Stimulated activated CD4-positive, alpha-beta T cell treated with anti-CD3 and anti-CD28 coated beads, Interleukin-1b, Interleukin-23, amount 100 ng/mL, for 24 hours (primary cell): ENCODE results near the gene SAXO2.
"Not testable (repeated sequence)": the region's sequence is repeated elsewhere in the genome, so short reads cannot be mapped to it uniquely, and the experiment has no call there.

Source experiments
- DNase-seq, 4 experiments: peaks; one replicate each; pipeline ENCODE4 v3.0.0-alpha.2; 2020; ENCODE audit warnings: low read depth in 4 of 4, low spot score in 1 of 4

Gene SAXO2

DNA sequence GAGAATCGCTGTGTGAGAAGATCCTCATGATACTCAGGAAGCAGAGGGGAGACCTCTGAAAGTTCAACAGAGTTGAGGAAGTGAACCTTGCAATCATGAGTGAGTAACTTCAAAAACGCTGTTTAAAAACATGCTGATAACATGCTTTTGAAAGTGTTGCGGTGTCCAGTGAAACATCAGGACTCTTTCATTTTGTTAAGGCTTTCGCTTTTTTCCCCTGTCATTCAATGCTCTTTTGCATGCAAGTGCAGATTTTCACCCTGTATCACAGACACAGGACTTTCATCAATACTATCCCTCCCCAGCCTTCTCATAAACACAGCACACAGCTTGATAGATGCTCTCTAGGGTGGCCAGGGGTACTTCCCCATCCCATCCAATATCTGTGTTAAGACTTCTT lies 23.9 kb downstream of the SAXO2 start:
- DNase-seq, result not testable (repeated sequence)

DNA sequence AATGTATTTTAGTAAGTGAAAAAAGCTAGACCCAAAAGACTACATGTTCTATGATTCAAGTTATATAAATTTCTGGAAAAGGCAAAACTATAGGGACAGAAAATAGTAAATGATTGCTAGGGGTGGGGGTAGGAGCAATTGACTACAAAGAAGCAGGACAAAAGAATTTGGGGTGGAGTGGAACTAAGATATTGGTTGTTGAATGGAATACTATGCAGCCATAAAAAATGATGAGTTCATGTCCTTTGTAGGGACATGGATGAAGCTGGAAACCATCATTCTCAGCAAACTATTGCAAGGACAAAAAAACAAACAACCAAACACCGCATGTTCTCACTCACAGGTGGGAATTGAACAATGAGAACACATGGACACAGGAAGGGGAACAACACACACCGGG lies 25.6 kb downstream of the SAXO2 start:
- DNase-seq, result not testable (repeated sequence)

GRCh38 chr15:82292271-82292670 lies 29.7 kb downstream of the SAXO2 start:
- DNase-seq, result no peak

DNA sequence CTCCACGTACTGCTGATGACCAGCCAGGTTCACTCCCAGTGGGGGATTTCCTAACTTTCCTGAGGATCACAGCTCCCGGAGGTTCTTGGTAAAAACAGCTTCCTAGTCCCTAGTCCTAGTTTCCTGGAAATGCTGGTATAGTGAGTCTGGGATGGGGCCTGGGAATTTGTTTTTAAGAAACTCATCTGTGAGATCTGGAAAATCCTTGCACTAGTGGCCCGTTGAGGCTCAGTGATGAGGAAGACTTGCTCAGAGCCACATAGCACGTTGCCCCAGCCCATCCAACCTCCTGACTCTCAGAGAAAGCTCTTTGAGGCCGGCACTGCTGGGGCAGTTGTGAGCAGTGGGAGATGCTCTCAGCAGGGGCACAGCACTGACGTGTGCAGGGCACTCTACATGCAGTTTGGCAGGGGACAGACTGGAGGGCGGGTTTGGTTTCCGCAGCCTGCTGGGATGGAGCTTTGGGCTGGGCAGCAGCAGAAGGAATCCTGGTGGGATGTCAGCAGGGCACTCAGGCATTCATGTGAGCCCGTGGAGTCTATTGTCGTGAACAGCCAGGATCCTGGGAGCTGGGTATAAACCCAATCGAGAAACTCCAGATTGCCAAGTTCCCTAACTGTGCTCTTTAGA lies 31.6 kb downstream of the SAXO2 start:
- DNase-seq, result no peak

DNA sequence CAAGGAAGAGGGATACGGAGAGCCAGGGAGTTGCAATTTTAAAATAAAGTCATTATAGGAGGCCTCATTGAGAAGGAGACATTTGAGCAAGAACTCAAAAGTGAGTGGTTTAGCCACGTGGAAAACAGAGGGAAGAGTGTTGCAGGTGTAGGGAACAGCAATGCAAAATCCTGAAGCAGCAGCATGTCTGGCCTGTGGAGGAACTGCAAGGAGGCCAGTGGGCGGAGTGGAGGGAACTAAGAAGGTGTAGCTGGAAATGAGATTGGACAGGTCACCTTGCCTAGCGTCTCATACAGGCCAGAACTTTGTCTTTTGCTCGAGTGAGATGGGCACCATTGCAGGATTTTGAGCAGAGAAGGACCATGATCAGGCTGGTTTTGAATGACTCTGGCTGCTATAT lies 34.9 kb downstream of the SAXO2 start:
- DNase-seq, result no peak

DNA sequence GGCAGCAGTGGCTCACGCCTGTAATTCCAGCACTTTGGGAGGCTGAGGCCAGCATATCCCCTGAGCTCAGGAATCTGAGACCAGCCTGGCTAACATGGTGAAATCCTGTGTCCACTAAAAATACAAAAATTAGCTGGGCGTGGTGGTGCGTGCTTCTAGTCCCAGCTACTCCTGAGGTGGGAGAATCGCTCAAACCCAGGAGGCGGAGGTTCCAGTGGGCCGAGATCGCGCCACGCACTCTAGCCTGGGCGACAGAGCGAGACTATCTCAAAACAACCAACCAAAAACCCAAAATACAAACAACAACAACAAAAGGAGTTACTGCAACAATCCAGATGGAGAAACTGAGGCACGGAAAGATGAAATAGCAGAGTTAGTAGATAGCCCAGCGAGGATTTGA lies 35.4 kb downstream of the SAXO2 start:
- DNase-seq, result no peak

DNA sequence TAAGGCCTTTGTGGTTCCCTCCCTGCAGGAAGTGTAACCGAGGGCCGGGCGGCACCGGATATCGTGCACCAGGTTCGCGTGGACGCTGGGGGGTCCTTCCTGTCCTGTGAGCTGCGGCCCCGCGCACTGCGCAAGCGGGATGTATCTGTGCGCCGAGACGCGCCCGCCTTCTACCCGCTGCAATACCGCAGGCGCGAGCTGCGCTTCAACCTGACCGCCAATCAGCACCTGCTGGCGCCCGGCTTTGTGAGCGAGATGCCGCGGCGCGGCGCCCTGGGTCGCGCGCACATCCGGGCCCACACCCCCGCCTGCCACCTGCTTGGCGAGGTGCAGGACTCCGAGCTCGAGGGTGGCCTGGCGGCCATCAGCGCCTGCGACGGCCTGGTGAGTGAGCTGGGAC lies 35.9 kb downstream of the SAXO2 start:
- DNase-seq, result peak; percentile 11 to 32 (median 24)

DNA sequence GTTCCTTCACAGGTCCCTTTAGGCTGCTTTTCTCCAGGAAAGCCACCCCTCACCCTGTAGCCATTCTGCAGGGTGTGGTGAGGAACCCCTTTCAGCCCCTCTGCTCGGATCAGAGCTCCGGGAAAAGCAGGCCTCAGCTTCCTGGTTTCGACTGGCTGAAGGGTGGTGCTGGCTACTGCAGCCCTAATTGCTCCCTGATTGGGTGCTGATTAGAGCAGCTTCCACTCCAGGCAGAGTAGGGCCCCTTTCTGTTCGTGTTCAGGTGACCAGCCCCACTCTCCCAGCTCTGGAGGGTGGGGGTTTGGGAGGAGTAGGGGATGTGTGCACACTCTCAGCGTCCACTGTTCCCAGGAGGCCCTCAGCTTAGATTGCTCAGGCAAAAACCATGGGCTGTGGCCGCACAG lies 36.9 kb downstream of the SAXO2 start:
- not testable (repeated sequence) for DNase-seq

DNA sequence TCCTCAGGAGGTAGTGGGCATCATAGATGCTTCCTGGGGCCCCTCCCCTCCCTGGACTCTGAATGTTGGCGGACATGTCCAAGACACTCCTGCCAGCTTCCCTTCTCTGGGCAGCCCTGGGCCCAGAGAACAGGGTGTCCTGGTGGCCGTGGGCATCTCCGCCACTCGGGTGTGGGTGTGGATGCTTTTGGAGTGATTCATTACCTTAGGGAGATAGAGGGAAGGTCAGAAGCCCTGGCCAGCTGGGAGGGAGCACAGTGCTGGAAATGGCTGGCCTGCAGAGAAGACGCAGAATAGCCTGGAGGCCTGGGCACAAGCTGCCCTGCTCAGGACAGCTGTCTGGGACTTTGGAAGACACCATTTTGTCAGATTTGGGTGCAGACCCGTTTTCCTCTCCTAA lies 37.7 kb downstream of the SAXO2 start:
- not testable (repeated sequence) for DNase-seq

- no peak for DNase-seq
Measured at GRCh38 chr15:82300883-82301282, 38.3 kb downstream of the SAXO2 start.

GRCh38 chr15:82301296-82302016 lies 38.8 kb downstream of the SAXO2 start:
- DNase-seq, result no peak

- DNase-seq, result no peak
Measured at GRCh38 chr15:82303956-82304777, 41.5 kb downstream of the SAXO2 start.

- DNase-seq, result no peak
Measured at GRCh38 chr15:82304778-82305090, 42.1 kb downstream of the SAXO2 start.

DNA sequence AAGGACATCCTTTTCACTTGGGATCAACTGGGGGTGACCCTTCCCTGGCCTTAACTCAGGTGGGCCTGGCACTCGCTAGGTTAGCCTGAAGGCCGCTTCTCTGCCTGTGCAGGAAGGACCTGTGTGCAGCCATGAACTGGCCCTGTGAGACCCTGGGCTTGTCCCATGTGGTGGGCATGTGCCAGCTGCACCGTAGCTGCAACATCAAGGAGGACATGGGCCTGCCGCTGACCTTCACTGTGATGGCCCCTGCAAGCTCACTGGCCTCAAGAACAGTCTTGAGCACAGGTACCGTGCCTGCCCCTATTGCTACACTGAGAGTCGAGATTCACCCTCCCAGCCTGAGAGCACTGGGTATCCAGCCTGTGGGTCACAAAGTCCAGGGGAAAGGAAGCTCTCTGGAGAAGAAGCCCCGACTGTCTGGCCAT lies 43.0 kb downstream of the SAXO2 start:
- no peak for DNase-seq

DNA sequence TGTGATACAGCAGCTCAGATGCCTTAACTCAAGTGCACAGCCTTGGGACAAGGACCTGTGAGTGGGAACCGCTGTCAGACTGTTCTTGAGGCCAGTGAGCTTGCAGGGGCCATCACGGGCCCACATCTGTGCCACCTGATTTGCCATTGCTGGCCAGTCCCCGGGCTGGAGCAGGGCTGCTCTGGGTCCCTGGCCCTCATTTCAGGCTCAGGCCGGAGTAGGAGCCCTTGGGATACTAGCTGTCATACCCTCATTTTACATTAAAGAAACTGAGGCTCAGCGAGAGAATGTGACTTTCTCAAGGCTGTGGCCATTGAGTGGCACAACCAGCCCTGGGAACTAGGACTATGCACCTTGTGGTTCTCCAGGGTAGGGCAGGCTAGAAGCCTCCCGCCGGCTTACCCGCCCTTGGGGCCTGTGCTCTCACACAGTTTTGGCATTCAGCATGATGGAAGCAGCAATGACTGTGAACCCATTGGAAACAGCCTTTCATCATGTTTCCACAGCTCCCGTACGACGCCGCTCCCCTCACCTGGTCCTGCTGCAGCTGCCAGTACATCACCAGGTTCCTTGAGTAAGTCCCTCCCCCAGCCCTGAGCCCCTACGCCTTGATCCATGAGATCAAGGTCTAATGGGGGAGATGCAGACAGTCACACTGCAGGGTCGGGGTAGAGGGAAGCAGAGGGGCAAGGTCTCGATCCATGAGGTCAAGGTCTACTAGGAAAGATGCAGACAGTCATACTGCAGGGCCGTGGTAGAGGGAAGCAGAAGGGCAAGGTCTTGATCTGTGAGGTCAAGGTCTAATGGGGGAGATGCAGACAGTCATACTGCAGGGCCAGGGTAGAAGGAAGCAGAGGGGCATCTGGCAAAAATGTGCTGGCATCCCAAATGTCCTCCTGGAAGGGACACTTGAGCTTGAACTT lies 44.4 kb downstream of the SAXO2 start:
- DNase-seq, result no peak

DNA sequence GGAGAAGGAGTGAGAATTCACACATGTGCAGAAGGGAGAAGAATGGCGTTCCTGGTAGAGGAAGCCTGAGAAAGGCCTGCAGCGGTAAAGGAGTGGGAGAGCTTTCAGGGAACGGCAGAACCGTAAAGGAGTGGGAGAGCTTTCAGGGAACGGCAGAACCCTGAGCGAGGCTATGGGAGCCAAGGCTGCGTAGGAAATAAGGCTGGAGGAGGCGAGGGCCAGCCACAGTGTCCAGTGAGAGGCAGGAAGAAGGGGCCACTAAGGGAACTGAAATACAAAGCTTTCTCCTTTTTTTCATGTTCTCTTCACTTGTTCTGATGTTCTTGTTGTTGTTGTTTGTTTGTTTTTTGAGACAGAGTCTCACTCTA lies 45.1 kb downstream of the SAXO2 start:
- DNase-seq, result no peak

DNA sequence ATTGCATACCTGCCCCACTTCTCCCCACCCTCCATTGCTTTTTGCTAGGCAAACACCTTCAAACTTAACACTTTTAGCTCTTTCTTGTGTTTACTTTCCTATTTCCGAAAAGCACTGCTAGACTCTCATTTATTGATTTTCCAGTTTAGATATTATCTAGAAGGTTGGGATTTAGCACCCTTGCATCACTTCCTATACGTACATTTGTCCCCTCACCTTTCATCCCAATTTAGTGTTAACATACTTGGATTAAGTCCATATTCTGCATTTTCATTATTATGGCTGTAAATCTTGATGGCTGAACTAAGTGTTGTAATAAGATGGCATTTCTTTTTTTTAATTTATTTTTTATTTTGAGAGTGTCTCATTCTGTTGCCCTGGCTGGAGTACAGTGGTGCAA lies 47.2 kb downstream of the SAXO2 start:
- no peak for DNase-seq

- not testable (repeated sequence) for DNase-seq
Measured at GRCh38 chr15:82311321-82311720, 48.7 kb downstream of the SAXO2 start.

DNA sequence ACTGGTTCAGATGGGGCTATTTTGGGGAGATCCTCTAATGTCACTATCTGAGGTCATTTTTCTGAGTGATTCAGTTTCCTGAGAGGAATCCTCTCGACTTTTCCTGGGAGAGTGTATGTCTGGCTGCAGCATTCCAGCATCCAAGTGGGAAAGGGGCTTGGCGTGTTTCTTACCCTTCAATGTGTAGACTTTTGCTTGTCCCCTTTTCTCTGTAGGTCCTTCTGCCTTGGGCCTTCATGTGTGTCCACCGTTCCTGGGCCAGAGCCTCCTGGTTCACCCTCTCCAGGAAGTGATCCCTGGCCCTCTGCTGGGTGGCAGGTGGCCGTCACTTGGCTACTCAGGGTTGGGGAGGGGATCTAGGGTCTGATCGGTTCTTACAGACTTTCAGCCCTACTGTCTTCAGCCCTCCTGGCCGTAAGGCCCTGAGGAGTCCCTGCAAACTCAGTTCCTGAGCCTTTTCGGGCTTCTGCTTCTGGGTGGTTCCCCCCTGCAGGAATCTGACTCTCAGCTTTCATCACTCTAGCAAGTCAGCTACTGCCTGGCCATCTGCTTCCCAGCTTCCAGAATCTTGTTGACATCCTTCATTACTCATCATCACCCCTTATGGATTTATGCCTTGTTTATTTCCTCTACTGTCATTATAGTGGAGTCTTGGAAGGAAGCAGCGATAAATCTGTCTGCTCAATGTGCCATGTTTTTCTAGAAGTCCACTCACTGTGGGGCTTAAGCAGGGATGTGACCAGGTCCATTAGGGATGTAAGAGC lies 50.1 kb downstream of the SAXO2 start:
- no peak for DNase-seq

GRCh38 chr15:82313446-82313845 lies 50.8 kb downstream of the SAXO2 start:
- DNase-seq, result no peak
